Measurements from ENCODE around the gene TAF1B. TPM values are rescaled to one million over a fixed set of nuclear protein-coding genes. Genes with fewer than 3 reads are reported as not detected.

Gene TAF1B
- total RNA-seq, 5 donors from 2014 or later (not counting 1 experiment from before 2014, with no cell fraction given) = 9.2 to 21.7 (median 15.2) TPM

GRCh38 chr2:9895669-9896590 is 52.7 kb downstream of the TAF1B start:
- no peaks in the 10 kb centered on the region for H3K27me3 ChIP-seq (replicated peaks in 1 of 2; ENCODE audit: control insufficient read depth in 2 of 2, extremely low read depth in 1 of 2, insufficient read depth in 2 of 2, low read length in 1 of 2)
- ATAC-seq (replicated peaks in 1 of 4) (no peak), DNase-seq (peak in 1 of 35 experiments; percentile 9)
- H3K4me3 Mint-ChIP-seq = no peak overlapping the region
- ChIA-PET CTCF (interaction anchor here (0.6 to 0.8 kb wide), 7 partner anchors 16 to 1210 kb away, joined by 3 to 6 read pairs (median 4); no protein-coding TSS in a partner anchor), POLR2A (interaction anchor here (0.6 to 0.7 kb wide), 2 partner anchors 8 to 44 kb away, joined by 6 to 8 read pairs; no protein-coding TSS in a partner anchor)
- H3K9me3 ChIP-seq = no peaks in the 10 kb centered on the region
- H3K36me3 ChIP-seq (ENCODE audit: control insufficient read depth in 2 of 2, extremely low read depth in 1 of 2, insufficient read depth in 1 of 2, low read length in 1 of 2) = peaks cover 0 to 5% of the 10 kb centered on the region in 2 donors
- no peak overlapping the region for H3K27ac Mint-ChIP-seq
- H3K27ac ChIP-seq (ENCODE audit: low read length) = no peak overlapping the region
- H3K27me3 Mint-ChIP-seq = no peaks in the 10 kb centered on the region
- no peaks in the 10 kb centered on the region for H3K9me3 Mint-ChIP-seq
- H3K4me1 ChIP-seq (ENCODE audit: control insufficient read depth in 1 of 2, extremely low read depth in 1 of 2, insufficient read depth in 2 of 2, low read length in 2 of 2) = peaks cover 0 to 14% of the 10 kb centered on the region in 2 experiments
- H3K4me1 Mint-ChIP-seq = peaks cover 15 to 31% (median 19%) of the 10 kb centered on the region in 3 donors
- H3K4me3 ChIP-seq (ENCODE audit: control insufficient read depth in 1 of 2, extremely low read depth in 1 of 2, low read length in 1 of 2) = no peak overlapping the region
- peaks cover 41% of the 10 kb centered on the region for H3K36me3 Mint-ChIP-seq
- 92% methylated on average over 2 of the region's 7 CpGs for WGBS (ENCODE audit: insufficient coverage)

DNA sequence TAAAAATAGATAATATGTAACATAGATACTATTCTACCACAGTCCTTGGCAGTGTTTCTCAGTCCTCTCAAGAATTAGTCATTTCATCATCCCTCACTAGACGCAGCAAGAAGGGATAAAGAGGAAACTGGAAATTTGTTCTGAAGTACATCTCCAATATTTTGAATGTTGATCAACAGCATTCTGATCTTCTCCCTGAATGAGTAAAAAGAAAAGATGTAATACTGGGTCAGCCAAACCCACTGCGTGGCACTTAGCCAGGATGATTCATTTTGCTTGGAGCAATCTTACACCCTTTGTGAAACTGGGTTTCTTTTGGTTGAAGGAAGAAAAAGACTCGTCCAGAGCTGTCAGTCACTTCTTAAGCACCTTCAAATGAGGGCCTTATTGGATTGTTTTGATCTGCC is 54.1 kb downstream of the TAF1B start:
- no peaks in the 10 kb centered on the region for H3K9me3 Mint-ChIP-seq
- no peak overlapping the region for H3K4me3 Mint-ChIP-seq
- POLR2A ChIA-PET = no interaction called here
- Histone ChIP-seq H3K4me3 (ENCODE audit: control insufficient read depth in 1 of 2, extremely low read depth in 1 of 2, low read length in 1 of 2) (no peak overlapping the region), H3K4me1 (ENCODE audit: control insufficient read depth in 1 of 2, extremely low read depth in 1 of 2, insufficient read depth in 2 of 2, low read length in 2 of 2) (peaks cover 0 to 14% of the 10 kb centered on the region in 2 experiments), H3K9me3 (no peaks in the 10 kb centered on the region), H3K27ac (ENCODE audit: low read length) (no peak overlapping the region), H3K27me3 (replicated peaks in 1 of 2; ENCODE audit: control insufficient read depth in 2 of 2, extremely low read depth in 1 of 2, insufficient read depth in 2 of 2, low read length in 1 of 2) (no peaks in the 10 kb centered on the region), H3K36me3 (ENCODE audit: control insufficient read depth in 2 of 2, extremely low read depth in 1 of 2, insufficient read depth in 1 of 2, low read length in 1 of 2) (peaks cover 0 to 5% of the 10 kb centered on the region in 2 donors)
- peaks cover 37% of the 10 kb centered on the region for H3K36me3 Mint-ChIP-seq
- ATAC-seq (replicated peaks in 1 of 4) = no peak
- no peak for DNase-seq
- WGBS (ENCODE audit: insufficient coverage) = 50% methylated on average over 1 of the region's 3 CpGs
- CTCF ChIA-PET = no interaction called here
- no peaks in the 10 kb centered on the region for H3K27me3 Mint-ChIP-seq
- H3K27ac Mint-ChIP-seq = no peak overlapping the region
- H3K4me1 Mint-ChIP-seq = peaks cover 15 to 31% (median 19%) of the 10 kb centered on the region in 3 donors

GRCh38 chr2:9897846-9898245 is 54.6 kb downstream of the TAF1B start:
- no peak overlapping the region for H3K4me3 Mint-ChIP-seq
- H3K36me3 Mint-ChIP-seq = peaks cover 34% of the 10 kb centered on the region
- POLR2A ChIA-PET = no interaction called here
- H3K4me3 ChIP-seq (ENCODE audit: control insufficient read depth in 1 of 2, extremely low read depth in 1 of 2, low read length in 1 of 2) = no peak overlapping the region
- DNase-seq (no peak), ATAC-seq (replicated peaks in 1 of 4) (no peak)
- peaks cover 15 to 31% (median 19%) of the 10 kb centered on the region in 3 donors for H3K4me1 Mint-ChIP-seq
- no peak overlapping the region for H3K27ac Mint-ChIP-seq
- CTCF ChIA-PET = no interaction called here
- H3K27ac ChIP-seq (ENCODE audit: low read length) = no peak overlapping the region
- H3K9me3 Mint-ChIP-seq = no peaks in the 10 kb centered on the region
- no peaks in the 10 kb centered on the region for H3K27me3 ChIP-seq (replicated peaks in 1 of 2; ENCODE audit: control insufficient read depth in 2 of 2, extremely low read depth in 1 of 2, insufficient read depth in 2 of 2, low read length in 1 of 2)
- no peaks in the 10 kb centered on the region for H3K9me3 ChIP-seq
- H3K27me3 Mint-ChIP-seq = no peaks in the 10 kb centered on the region
- peaks cover 0 to 5% of the 10 kb centered on the region in 2 donors for H3K36me3 ChIP-seq (ENCODE audit: control insufficient read depth in 2 of 2, extremely low read depth in 1 of 2, insufficient read depth in 1 of 2, low read length in 1 of 2)
- peaks cover 0 to 14% of the 10 kb centered on the region in 2 experiments for H3K4me1 ChIP-seq (ENCODE audit: control insufficient read depth in 1 of 2, extremely low read depth in 1 of 2, insufficient read depth in 2 of 2, low read length in 2 of 2)
- no CpG with 5 or more reads among the region's 2 CpGs for WGBS (ENCODE audit: insufficient coverage)

DNA sequence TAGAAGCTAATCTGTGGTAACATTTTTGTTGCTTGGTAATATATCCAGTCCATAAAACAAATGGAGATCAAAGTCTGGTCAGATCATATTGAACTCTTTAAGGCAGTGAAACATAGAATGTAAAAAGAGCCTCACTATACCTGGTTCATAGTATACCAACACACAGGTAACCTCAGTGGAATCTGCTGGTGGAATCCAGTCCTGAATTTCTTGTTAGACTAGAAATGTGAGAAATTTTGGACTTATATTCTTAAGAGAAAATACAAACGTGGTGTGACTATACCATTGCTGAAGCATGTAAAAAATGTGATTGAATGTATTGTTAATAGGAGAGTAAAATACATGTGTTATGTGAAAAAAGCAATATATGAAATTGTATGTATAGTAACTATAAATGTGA is 62.1 kb downstream of the TAF1B start:
- peaks cover 0 to 2% (median 0%) of the 10 kb centered on the region in 3 donors for H3K4me1 Mint-ChIP-seq
- H3K4me3 Mint-ChIP-seq = no peak overlapping the region
- ChIA-PET POLR2A (interaction anchor here in 1 of 2 donors (0.6 kb wide), 1 partner anchor 1600 kb away, joined by 3 read pairs; no protein-coding TSS in a partner anchor), CTCF (interaction anchor here in 1 of 2 donors (0.6 kb wide), 1 partner anchor 89 kb away, joined by 3 read pairs; no protein-coding TSS in a partner anchor)
- H3K36me3 ChIP-seq (ENCODE audit: control insufficient read depth in 2 of 2, extremely low read depth in 1 of 2, insufficient read depth in 1 of 2, low read length in 1 of 2) = peaks cover 0 to 13% of the 10 kb centered on the region in 2 donors
- H3K27me3 ChIP-seq (replicated peaks in 1 of 2; ENCODE audit: control insufficient read depth in 2 of 2, extremely low read depth in 1 of 2, insufficient read depth in 2 of 2, low read length in 1 of 2) = no peaks in the 10 kb centered on the region
- H3K27ac Mint-ChIP-seq = no peak overlapping the region
- no peak for DNase-seq
- H3K27me3 Mint-ChIP-seq = no peaks in the 10 kb centered on the region
- no peak for ATAC-seq (replicated peaks in 1 of 4)
- no peaks in the 10 kb centered on the region for H3K4me1 ChIP-seq (ENCODE audit: control insufficient read depth in 1 of 2, extremely low read depth in 1 of 2, insufficient read depth in 2 of 2, low read length in 2 of 2)
- no peak overlapping the region for H3K27ac ChIP-seq (ENCODE audit: low read length)
- H3K36me3 Mint-ChIP-seq = peaks cover 37% of the 10 kb centered on the region
- H3K9me3 Mint-ChIP-seq = no peaks in the 10 kb centered on the region
- no peak overlapping the region for H3K4me3 ChIP-seq (ENCODE audit: control insufficient read depth in 1 of 2, extremely low read depth in 1 of 2, low read length in 1 of 2)
- no peaks in the 10 kb centered on the region for H3K9me3 ChIP-seq
- no CpG with 5 or more reads among the region's 1 CpG for WGBS (ENCODE audit: insufficient coverage)

DNA sequence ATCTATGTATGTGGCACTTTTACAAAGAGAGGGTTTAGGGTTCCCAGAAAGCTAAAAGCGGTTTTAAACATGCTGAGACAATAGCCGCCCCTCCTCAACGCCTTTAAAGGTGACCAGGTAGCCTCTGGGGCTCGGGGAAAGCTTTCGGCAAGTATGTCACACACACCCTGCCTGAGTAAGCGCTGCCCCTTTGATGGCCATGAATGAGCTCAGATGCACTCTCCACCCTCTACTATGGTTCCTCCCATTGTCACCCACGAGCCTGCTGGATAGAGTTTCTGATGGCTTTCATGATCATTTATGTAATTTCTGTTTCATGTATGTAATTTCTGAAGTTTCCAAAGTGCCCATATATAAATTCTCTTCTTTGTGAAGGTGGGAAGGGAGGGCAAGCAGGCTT is 64.1 kb downstream of the TAF1B start:
- H3K4me3 ChIP-seq (ENCODE audit: control insufficient read depth in 1 of 2, extremely low read depth in 1 of 2, low read length in 1 of 2) = no peak overlapping the region
- Mint-ChIP-seq H3K4me1 (peaks cover 0 to 2% (median 0%) of the 10 kb centered on the region in 3 donors), H3K36me3 (peaks cover 45% of the 10 kb centered on the region), H3K27ac (no peak overlapping the region), H3K9me3 (no peaks in the 10 kb centered on the region), H3K4me3 (no peak overlapping the region), H3K27me3 (no peaks in the 10 kb centered on the region)
- H3K4me1 ChIP-seq (ENCODE audit: control insufficient read depth in 1 of 2, extremely low read depth in 1 of 2, insufficient read depth in 2 of 2, low read length in 2 of 2) = no peaks in the 10 kb centered on the region
- ChIA-PET POLR2A (no interaction called here), CTCF (no interaction called here)
- no peaks in the 10 kb centered on the region for H3K27me3 ChIP-seq (replicated peaks in 1 of 2; ENCODE audit: control insufficient read depth in 2 of 2, extremely low read depth in 1 of 2, insufficient read depth in 2 of 2, low read length in 1 of 2)
- H3K9me3 ChIP-seq = no peaks in the 10 kb centered on the region
- 100% methylated on average over 2 of the region's 7 CpGs for WGBS (ENCODE audit: insufficient coverage)
- DNase-seq = no peak
- ATAC-seq (replicated peaks in 1 of 4) = no peak
- peaks cover 0 to 20% of the 10 kb centered on the region in 2 donors for H3K36me3 ChIP-seq (ENCODE audit: control insufficient read depth in 2 of 2, extremely low read depth in 1 of 2, insufficient read depth in 1 of 2, low read length in 1 of 2)
- H3K27ac ChIP-seq (ENCODE audit: low read length) = no peak overlapping the region

GRCh38 chr2:9908639-9909038 is 65.4 kb downstream of the TAF1B start:
- DNase-seq (no peak), ATAC-seq (replicated peaks in 1 of 4) (no peak)
- Mint-ChIP-seq H3K36me3 (peaks cover 56% of the 10 kb centered on the region), H3K4me3 (no peak overlapping the region), H3K27me3 (no peaks in the 10 kb centered on the region), H3K4me1 (no peaks in the 10 kb centered on the region), H3K27ac (no peak overlapping the region), H3K9me3 (no peaks in the 10 kb centered on the region)
- Histone ChIP-seq H3K9me3 (no peaks in the 10 kb centered on the region), H3K27ac (ENCODE audit: low read length) (no peak overlapping the region), H3K4me1 (ENCODE audit: control insufficient read depth in 1 of 2, extremely low read depth in 1 of 2, insufficient read depth in 2 of 2, low read length in 2 of 2) (no peaks in the 10 kb centered on the region), H3K36me3 (ENCODE audit: control insufficient read depth in 2 of 2, extremely low read depth in 1 of 2, insufficient read depth in 1 of 2, low read length in 1 of 2) (peaks cover 0 to 29% of the 10 kb centered on the region in 2 donors), H3K4me3 (ENCODE audit: control insufficient read depth in 1 of 2, extremely low read depth in 1 of 2, low read length in 1 of 2) (no peak overlapping the region), H3K27me3 (replicated peaks in 1 of 2; ENCODE audit: control insufficient read depth in 2 of 2, extremely low read depth in 1 of 2, insufficient read depth in 2 of 2, low read length in 1 of 2) (no peaks in the 10 kb centered on the region)
- WGBS (ENCODE audit: insufficient coverage) = no CpG with 5 or more reads among the region's 1 CpG
- POLR2A ChIA-PET = no interaction called here
- CTCF ChIA-PET = no interaction called here
